Osteocyte (in vitro differentiated cells): ENCODE data around the gene ZNF280C. TPM values are rescaled to one million over a fixed set of nuclear protein-coding genes. Genes with fewer than 3 reads are reported as not detected.

Experiments used
- DNase-seq: peaks from one replicate; pipeline ENCODE4 v3.0.0; 2021; ENCODE audit warnings: mixed read lengths; ENCODE audit not compliant: unreplicated experiment; ENCODE audit errors: extremely low spot score
- H3K27ac Mint-ChIP-seq: one replicate; pipeline ENCODE4 v1.8.0; 2021; ENCODE audit warnings: mild to moderate bottlenecking, mixed read lengths; ENCODE audit not compliant: unreplicated experiment
- H3K27me3 Mint-ChIP-seq: one replicate; pipeline ENCODE4 v1.8.0; 2021; ENCODE audit warnings: mixed read lengths; ENCODE audit not compliant: unreplicated experiment
- H3K36me3 Mint-ChIP-seq: one replicate; pipeline ENCODE4 v1.8.0; 2021; ENCODE audit warnings: mixed read lengths; ENCODE audit not compliant: unreplicated experiment
- H3K4me1 Mint-ChIP-seq: one replicate; pipeline ENCODE4 v1.8.0; 2021; ENCODE audit warnings: mixed read lengths; ENCODE audit not compliant: unreplicated experiment
- H3K4me3 Mint-ChIP-seq: one replicate; pipeline ENCODE4 v1.8.0; 2021; ENCODE audit warnings: mild to moderate bottlenecking, moderate library complexity, mixed read lengths; ENCODE audit not compliant: unreplicated experiment
- H3K9me3 Mint-ChIP-seq: one replicate; pipeline ENCODE4 v1.8.0; 2021; ENCODE audit warnings: mixed read lengths; ENCODE audit not compliant: unreplicated experiment
- long read RNA-seq: library from polyadenylated mRNA; unstranded; transcript quantifications from one replicate; pipeline ENCODE4 v2.0.0, GENCODE V29; 2021
- total RNA-seq: library from RNA; stranded (reverse); gene quantifications from 2 replicates; pipeline ENCODE4 v1.2.1, GENCODE V29; 2021
- TF ChIP-seq, protein P1 (sequence below): fragments of 200-600 bp; sonication (generic); IDR thresholded peaks from 2 replicates; pipeline ENCODE4 v1.5.0; 2021; ENCODE audit warnings: antibody characterized with exemption, mild to moderate bottlenecking, moderate library complexity

ZNF280C gene, protein sequence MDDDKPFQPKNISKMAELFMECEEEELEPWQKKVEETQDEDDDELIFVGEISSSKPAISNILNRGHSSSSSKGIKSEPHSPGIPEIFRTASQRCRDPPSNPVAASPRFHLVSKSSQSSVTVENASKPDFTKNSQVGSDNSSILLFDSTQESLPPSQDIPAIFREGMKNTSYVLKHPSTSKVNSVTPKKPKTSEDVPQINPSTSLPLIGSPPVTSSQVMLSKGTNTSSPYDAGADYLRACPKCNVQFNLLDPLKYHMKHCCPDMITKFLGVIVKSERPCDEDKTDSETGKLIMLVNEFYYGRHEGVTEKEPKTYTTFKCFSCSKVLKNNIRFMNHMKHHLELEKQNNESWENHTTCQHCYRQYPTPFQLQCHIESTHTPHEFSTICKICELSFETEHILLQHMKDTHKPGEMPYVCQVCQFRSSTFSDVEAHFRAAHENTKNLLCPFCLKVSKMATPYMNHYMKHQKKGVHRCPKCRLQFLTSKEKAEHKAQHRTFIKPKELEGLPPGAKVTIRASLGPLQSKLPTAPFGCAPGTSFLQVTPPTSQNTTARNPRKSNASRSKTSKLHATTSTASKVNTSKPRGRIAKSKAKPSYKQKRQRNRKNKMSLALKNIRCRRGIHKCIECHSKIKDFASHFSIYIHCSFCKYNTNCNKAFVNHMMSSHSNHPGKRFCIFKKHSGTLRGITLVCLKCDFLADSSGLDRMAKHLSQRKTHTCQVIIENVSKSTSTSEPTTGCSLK
- total RNA-seq = 5.6 and 6.3 TPM in 2 replicates
- long read RNA-seq, full-length matches to known transcripts = 1 of 5 reads
- long read RNA-seq, partial matches to known transcripts = 2 of 5 reads
- long read RNA-seq, other reads (novel, unspliced or antisense) = 2 of 5 reads

DNA sequence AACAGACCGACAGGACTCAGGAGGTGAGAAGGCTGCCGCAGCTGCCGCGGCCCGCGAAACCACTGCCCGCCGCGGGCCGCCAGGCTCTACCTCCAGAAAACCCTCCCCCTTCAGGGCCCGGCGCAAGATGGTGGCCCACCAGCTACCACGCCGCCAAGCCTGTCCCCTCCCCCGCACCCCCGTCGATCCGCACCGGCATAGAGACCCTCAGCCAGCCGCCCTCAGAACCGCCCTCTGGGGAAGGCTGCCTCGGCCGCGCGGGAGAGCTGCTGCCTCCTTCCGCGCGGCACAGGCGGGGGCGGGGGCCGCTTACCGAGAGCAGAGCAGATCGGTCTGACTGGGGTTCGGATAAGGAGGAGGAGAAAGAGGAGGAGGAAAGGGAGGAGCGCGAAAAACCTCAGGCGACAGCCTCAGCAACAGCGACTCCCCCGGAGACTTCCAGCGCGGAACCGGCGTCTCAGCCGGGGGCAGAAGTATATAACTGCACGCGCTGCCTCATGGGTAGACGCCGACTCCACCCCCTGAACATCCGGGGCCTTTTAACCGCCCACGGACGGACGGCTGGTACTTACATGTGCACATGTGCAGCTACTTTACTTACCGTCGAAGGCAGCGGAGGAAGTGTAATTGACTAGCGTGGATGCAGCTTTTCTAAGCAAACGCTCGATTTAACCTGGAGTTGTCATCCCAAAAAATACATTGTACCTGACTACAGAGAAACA lies at the start of gene ZNF280C:
Gene ZNF280C, minus strand, starts transcription at position 451 of the 722 bp plus-strand sequence. CDS start 8,450 bp downstream, outside the sequence.
- no peaks in the 10 kb centered on the region for H3K36me3 Mint-ChIP-seq
- peak within 1 kb of the TSS; percentile 88 for H3K4me3 Mint-ChIP-seq
- H3K4me1 Mint-ChIP-seq = peaks cover 11% of the 10 kb centered on the region
- TF ChIP-seq, protein P1, sequence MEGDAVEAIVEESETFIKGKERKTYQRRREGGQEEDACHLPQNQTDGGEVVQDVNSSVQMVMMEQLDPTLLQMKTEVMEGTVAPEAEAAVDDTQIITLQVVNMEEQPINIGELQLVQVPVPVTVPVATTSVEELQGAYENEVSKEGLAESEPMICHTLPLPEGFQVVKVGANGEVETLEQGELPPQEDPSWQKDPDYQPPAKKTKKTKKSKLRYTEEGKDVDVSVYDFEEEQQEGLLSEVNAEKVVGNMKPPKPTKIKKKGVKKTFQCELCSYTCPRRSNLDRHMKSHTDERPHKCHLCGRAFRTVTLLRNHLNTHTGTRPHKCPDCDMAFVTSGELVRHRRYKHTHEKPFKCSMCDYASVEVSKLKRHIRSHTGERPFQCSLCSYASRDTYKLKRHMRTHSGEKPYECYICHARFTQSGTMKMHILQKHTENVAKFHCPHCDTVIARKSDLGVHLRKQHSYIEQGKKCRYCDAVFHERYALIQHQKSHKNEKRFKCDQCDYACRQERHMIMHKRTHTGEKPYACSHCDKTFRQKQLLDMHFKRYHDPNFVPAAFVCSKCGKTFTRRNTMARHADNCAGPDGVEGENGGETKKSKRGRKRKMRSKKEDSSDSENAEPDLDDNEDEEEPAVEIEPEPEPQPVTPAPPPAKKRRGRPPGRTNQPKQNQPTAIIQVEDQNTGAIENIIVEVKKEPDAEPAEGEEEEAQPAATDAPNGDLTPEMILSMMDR = peak; percentile 36
- no peaks in the 10 kb centered on the region for H3K9me3 Mint-ChIP-seq
- peak; percentile 95 for DNase-seq
- peaks cover 4% of the 10 kb centered on the region for H3K27me3 Mint-ChIP-seq
- peak within 1 kb of the TSS; percentile 87 for H3K27ac Mint-ChIP-seq

DNA sequence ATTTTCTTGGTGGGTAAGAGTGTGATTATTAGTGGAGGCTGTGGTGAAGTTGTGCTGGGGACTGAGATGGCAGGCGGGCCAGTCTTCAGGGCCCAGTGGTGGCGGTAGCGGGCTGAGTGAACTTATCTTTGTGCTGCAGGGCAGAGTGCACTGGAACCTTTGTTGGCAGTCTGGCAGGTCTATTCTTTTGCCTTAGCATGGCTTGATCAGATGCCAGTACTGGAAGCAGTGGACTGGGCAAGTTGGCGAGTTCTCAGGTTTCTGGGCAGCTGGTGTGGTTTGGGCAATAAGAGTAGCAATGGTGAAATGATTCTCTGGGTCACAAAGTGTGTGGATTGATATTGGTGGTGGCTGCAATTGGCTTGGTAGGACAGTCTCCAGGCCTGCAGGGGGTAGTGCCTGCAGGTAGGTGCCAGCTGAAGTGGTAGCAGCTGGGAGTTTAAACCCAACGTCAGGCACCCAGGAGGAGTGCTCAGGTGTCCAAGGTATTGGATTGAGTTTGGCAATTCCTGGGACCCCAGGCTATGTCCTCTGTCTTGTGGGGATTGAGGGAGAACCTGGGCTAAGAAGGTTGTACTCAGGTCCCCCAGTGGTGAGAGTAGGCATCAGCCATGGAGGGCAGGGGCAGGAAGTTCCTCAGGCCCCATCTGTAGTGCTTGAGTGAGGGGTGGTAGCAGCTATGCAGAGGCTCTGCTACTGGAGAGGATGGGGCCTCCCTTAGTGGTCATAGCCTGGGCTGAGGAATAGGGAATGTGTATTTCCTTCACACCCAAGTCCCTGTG lies 36.1 kb upstream of the ZNF280C start:
- Mint-ChIP-seq H3K9me3 (peaks cover 13% of the 10 kb centered on the region), H3K27me3 (no peaks in the 10 kb centered on the region), H3K4me1 (no peaks in the 10 kb centered on the region), H3K27ac (no peak overlapping the region), H3K36me3 (no peaks in the 10 kb centered on the region), H3K4me3 (no peak overlapping the region)
- DNase-seq = no peak
- TF ChIP-seq, protein P1 = no peak

DNA sequence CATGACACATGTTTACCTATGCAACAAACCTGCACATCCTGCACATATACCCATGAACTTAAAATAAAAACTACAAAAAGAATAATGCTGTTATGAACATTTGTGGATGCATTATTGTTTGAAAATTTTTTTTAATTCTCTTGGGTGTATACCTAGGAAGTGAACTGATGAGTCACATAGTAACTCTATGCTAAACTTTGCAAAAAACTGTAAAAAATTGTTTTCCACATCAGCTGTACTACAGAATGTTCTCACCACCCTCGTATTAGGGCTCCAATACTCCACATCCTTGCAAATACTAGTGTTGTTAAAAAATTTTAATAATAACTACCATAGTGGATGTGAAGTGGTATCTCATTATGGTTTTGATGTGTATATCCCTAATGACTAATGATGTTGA lies 33.3 kb upstream of the ZNF280C start:
- Mint-ChIP-seq H3K36me3 (no peaks in the 10 kb centered on the region), H3K4me1 (peaks cover 2% of the 10 kb centered on the region), H3K27me3 (no peaks in the 10 kb centered on the region), H3K4me3 (no peak overlapping the region), H3K27ac (no peak overlapping the region), H3K9me3 (peaks cover 13% of the 10 kb centered on the region)
- DNase-seq = no peak
- TF ChIP-seq, protein P1 = no peak

DNA sequence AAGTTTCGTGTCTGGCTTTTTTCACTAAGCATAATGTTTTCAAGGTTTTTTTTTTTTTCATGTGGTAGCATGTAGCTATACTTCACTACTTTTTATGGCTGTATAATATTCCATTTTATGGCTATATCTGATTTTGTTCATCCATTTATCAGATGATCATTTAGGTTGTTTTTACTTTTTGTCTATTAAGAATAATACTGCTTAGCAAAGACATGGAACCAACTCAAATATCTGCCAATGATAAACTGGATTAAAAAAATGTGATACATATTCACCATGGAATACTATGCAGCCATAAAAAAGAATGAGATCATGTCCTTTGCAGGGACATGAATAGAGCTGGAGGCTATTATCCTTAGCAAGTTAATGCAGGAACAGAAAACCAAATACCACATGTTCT lies 32.7 kb upstream of the ZNF280C start:
- Mint-ChIP-seq H3K9me3 (peaks cover 13% of the 10 kb centered on the region), H3K27ac (no peak overlapping the region), H3K36me3 (no peaks in the 10 kb centered on the region), H3K4me3 (no peak overlapping the region), H3K27me3 (no peaks in the 10 kb centered on the region), H3K4me1 (peaks cover 8% of the 10 kb centered on the region)
- TF ChIP-seq, protein P1 = no peak
- no peak for DNase-seq
